OCI-LY1 (cell line): ENCODE measurements around the gene TENT4A.

Experiments
- H2AFZ ChIP-seq: fragments of 200-600 bp; sonication (generic), shearing (Covaris generic); 2 replicates; pipeline ENCODE4 v1.6.0; 2014; ENCODE audit warnings: antibody characterized with exemption, mild to moderate bottlenecking, low read length
- H3F3A ChIP-seq: fragments of 200-600 bp; sonication (generic), shearing (Covaris generic); 2 replicates; pipeline ENCODE4 v1.6.0; 2014; ENCODE audit warnings: mild to moderate bottlenecking, antibody characterized with exemption, low read length, moderate library complexity; ENCODE audit not compliant: insufficient read depth
- H3K27ac ChIP-seq: fragments of 200-600 bp; sonication (generic); 2 replicates; pipeline ENCODE4 v1.5.1; 2014; ENCODE audit warnings: low read length, mixed run types, mild to moderate bottlenecking, low read depth; ENCODE audit not compliant: poor library complexity, severe bottlenecking
- H3K27me3 ChIP-seq: fragments of 200-600 bp; sonication (generic); 2 replicates; pipeline ENCODE4 v1.6.0; 2014; ENCODE audit warnings: antibody characterized with exemption, mild to moderate bottlenecking, low read length, moderate library complexity; ENCODE audit not compliant: insufficient read depth
- H3K36me3 ChIP-seq: fragments of 200-600 bp; sonication (generic); 2 replicates; pipeline ENCODE4 v1.6.1; 2014; ENCODE audit warnings: mild to moderate bottlenecking, antibody characterized with exemption, low read length, moderate library complexity, mixed read lengths; ENCODE audit not compliant: insufficient read depth
- H3K4me1 ChIP-seq: fragments of 200-600 bp; sonication (generic); 2 replicates; pipeline ENCODE4 v1.5.1; 2014; ENCODE audit warnings: mild to moderate bottlenecking, low read length, moderate library complexity; ENCODE audit not compliant: insufficient read depth, severe bottlenecking
- H3K4me2 ChIP-seq: fragments of 200-600 bp; sonication (generic), shearing (Covaris generic); 2 replicates; pipeline ENCODE4 v1.6.1; 2014; ENCODE audit warnings: low read length
- H3K4me3 ChIP-seq: fragments of 200-600 bp; sonication (generic); 2 replicates; pipeline ENCODE4 v1.5.1; 2014; ENCODE audit warnings: low read length, low read depth, mild to moderate bottlenecking, mixed read lengths; ENCODE audit not compliant: poor library complexity, severe bottlenecking
- H3K79me2 ChIP-seq: fragments of 200-600 bp; shearing (Covaris generic); 2 replicates; pipeline ENCODE4 v1.6.1; 2016; ENCODE audit warnings: mixed run types, low read length, mixed read lengths; ENCODE audit not compliant: insufficient read depth
- H3K9ac ChIP-seq: fragments of 200-600 bp; sonication (generic), shearing (Covaris generic); 2 replicates; pipeline ENCODE4 v1.6.1; 2014; ENCODE audit warnings: mild to moderate bottlenecking, low read length, mixed read lengths
- H3K9me2 ChIP-seq: fragments of 200-600 bp; sonication (generic), shearing (Covaris generic); 2 replicates; pipeline ENCODE4 v1.6.1; 2014; ENCODE audit warnings: low read depth, mild to moderate bottlenecking, low read length, mixed read lengths
- H3K9me3 ChIP-seq: fragments of 200-600 bp; shearing (Covaris generic); 2 replicates; pipeline ENCODE4 v1.6.1; 2014; ENCODE audit warnings: low read length, mixed read lengths
- H4K20me1 ChIP-seq: fragments of 200-600 bp; sonication (generic), shearing (Covaris generic); 2 replicates; pipeline ENCODE4 v1.6.0; 2016; ENCODE audit warnings: mild to moderate bottlenecking, low read length; ENCODE audit not compliant: insufficient read depth
- EZH2 ChIP-seq: fragments of 200-600 bp; sonication (generic), shearing (Covaris generic); IDR thresholded peaks from 2 replicates; pipeline ENCODE4 v1.8.0; 2017; ENCODE audit warnings: borderline replicate concordance, mixed run types, mild to moderate bottlenecking, antibody characterized with exemption, low read length, moderate library complexity, mixed read lengths
- TF ChIP-seq, protein P1 (sequence below): fragments of 200-600 bp; sonication (generic), shearing (Covaris generic); IDR thresholded peaks from 2 replicates; pipeline ENCODE4 v1.5.1; 2017; ENCODE audit warnings: mild to moderate bottlenecking, antibody characterized with exemption, low read length, moderate library complexity, mixed read lengths

TENT4A gene

GRCh38 chr5:6705959-6706358 lies 7.3 kb upstream of the TENT4A start:
- no peak overlapping the region for H3K4me2 ChIP-seq
- no peak overlapping the region for H3K9ac ChIP-seq
- H3K27ac ChIP-seq, result no peak overlapping the region
- H3K9me3 ChIP-seq, result no peaks in the 10 kb centered on the region
- H3K27me3 ChIP-seq, result 0 out of 2 replicates have a peak, but pooled peaks cover 5% of the 10 kb centered on the region
- peaks cover 16% of the 10 kb centered on the region for H3K4me1 ChIP-seq
- no peaks in the 10 kb centered on the region for H3K9me2 ChIP-seq
- TF ChIP-seq, protein P1, sequence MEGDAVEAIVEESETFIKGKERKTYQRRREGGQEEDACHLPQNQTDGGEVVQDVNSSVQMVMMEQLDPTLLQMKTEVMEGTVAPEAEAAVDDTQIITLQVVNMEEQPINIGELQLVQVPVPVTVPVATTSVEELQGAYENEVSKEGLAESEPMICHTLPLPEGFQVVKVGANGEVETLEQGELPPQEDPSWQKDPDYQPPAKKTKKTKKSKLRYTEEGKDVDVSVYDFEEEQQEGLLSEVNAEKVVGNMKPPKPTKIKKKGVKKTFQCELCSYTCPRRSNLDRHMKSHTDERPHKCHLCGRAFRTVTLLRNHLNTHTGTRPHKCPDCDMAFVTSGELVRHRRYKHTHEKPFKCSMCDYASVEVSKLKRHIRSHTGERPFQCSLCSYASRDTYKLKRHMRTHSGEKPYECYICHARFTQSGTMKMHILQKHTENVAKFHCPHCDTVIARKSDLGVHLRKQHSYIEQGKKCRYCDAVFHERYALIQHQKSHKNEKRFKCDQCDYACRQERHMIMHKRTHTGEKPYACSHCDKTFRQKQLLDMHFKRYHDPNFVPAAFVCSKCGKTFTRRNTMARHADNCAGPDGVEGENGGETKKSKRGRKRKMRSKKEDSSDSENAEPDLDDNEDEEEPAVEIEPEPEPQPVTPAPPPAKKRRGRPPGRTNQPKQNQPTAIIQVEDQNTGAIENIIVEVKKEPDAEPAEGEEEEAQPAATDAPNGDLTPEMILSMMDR, result no peak
- no peak for TF ChIP-seq EZH2
- no peak overlapping the region for H2AFZ ChIP-seq
- no peaks in the 10 kb centered on the region for H3K36me3 ChIP-seq
- no peaks in the 10 kb centered on the region for H4K20me1 ChIP-seq
- no peak overlapping the region for H3K4me3 ChIP-seq
- H3K79me2 ChIP-seq, result no peaks in the 10 kb centered on the region
- no peaks in the 10 kb centered on the region for H3F3A ChIP-seq

GRCh38 chr5:6707852-6708251 lies 5.4 kb upstream of the TENT4A start:
- Histone ChIP-seq H3K9me2 (no peaks in the 10 kb centered on the region), H4K20me1 (no peaks in the 10 kb centered on the region), H3K9ac (peak overlapping the region; percentile 3; the same call in 1 of the 2 replicates), H3K79me2 (no peaks in the 10 kb centered on the region), H3K4me3 (no peak overlapping the region), H3K27ac (peak overlapping the region; percentile 25), H3K4me1 (peaks cover 25% of the 10 kb centered on the region), H3K9me3 (no peaks in the 10 kb centered on the region), H3K27me3 (0 out of 2 replicates have a peak, but pooled peaks cover 5% of the 10 kb centered on the region), H3K4me2 (no peak overlapping the region; the same call in 1 of the 2 replicates), H2AFZ (peak overlapping the region; percentile 80; the same call in 1 of the 2 replicates), H3K36me3 (no peaks in the 10 kb centered on the region), H3F3A (no peaks in the 10 kb centered on the region)
- TF ChIP-seq EZH2, result no peak
- TF ChIP-seq, protein P1, result no peak

GRCh38 chr5:6708814-6709213 lies 4.4 kb upstream of the TENT4A start:
- TF ChIP-seq, protein P1, result no peak
- TF ChIP-seq EZH2, result no peak
- Histone ChIP-seq H4K20me1 (no peaks in the 10 kb centered on the region), H3K4me1 (peaks cover 25% of the 10 kb centered on the region), H3K9ac (no peak overlapping the region), H2AFZ (no peak overlapping the region), H3K27me3 (0 out of 2 replicates have a peak, but pooled peaks cover 4% of the 10 kb centered on the region), H3K4me2 (no peak overlapping the region), H3K4me3 (no peak overlapping the region), H3K9me3 (no peaks in the 10 kb centered on the region), H3K27ac (peak overlapping the region; percentile 25), H3F3A (no peaks in the 10 kb centered on the region), H3K79me2 (no peaks in the 10 kb centered on the region), H3K36me3 (no peaks in the 10 kb centered on the region), H3K9me2 (no peaks in the 10 kb centered on the region)
